GM21381 (cell line): ENCODE data around the gene LMO7.
A peak's percentile ranks its signal among the peaks of the same experiment; 100 is the strongest.

Experiments used
- ATAC-seq: cut with Tn5 transposase; IDR thresholded peaks from one replicate; pipeline ENCODE4 v1.9.1; 2021; ENCODE audit warnings: mild to moderate bottlenecking, moderate library complexity; ENCODE audit not compliant: unreplicated experiment

Gene LMO7

DNA sequence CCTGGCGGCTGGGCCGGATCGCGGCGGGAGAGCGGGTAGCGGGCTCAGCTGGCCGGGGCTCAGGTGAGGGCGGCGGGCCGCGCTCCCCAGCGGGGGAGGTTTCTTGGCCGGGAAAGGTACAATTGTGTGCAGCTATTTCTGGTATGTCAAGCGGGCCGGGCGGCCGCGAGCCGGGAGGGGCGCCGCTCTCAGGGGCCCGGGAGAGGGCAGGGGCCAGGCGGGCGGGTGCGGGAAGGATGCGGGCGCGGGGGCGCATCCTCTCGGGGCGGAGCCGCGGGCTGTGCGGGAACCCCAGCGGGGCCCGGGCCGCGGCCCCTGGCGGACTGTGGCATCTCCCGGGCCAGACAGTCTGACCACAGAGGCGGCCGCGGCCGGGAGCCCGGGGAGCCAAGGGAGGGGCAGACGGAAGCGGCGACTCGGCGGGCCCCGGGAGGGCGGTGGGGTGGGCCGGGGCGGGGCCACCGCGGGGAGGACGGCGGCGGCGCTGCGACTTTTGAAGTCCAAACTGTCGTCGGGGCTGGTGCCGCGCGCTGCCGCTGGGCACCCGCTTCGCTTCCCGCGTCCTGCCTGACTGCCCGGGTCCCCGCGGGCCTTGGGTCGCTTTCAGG, at the start of gene LMO7:
Gene LMO7, plus strand, starts transcription at position 503 of the 608 bp plus-strand sequence. CDS start 328 bp downstream, outside the sequence.
- ATAC-seq = peak; percentile 60

DNA sequence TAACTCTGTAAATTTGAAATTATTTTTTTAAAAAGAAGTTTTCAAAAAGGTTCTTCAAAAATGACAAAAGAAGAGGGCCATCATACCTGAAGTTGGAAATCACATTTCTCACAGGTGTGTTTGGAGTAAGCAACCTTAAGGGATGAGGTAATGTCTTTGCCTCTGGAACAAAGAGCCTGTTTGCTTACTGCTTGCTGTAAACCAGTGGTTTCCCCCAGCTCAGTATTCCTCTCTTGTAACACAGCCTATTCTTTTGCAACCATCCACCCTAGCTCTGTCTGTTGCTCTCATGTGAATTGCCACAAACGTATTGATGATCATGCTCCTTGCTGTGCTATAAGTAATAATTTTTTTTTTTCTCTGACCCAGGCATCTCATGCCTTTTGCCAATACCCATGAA, 48.5 kb upstream of the LMO7 start:
- no peak for ATAC-seq

DNA sequence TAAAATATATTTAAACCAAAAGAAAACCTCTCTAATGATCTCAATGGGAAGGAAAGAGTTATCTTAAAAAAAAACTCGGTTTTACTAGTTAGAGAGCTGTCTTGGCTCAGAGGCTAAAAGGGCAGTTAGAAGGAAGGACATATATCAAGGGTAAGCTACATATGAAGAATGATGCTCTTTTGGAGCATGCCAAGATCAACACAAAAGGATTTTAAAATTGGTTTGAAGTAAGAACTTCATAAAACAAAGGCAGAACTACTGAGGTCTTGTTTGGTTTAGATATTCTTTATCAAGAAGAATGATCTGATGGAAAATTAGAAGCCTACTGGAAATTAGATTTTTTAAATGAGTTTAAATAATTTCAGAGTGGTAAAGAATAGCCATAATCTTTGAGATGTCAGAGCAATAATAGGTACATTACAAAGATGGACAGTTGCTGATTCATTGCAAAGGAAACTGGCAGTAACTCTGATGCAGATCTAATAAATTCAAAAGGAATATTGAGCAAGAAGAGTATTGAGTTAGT, 39.4 kb upstream of the LMO7 start:
- no peak for ATAC-seq

DNA sequence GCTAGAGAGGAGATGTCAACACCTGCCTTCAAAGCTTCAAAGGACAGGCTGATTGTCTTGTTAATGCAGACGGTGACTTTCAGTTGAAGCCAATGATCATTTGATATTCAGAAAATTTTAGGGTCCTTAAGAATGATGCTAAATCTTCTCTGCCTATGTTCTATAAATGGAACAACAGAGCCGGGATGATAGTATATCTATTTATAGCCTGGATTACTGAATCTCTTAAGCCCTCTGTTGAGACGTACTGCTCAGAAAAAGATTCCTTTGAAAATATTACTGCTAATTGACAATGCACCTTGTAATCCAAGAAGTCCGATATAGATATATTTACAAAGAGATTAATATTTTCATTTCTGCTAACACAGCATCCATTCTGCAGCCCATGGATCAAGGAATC, 35.8 kb upstream of the LMO7 start:
- ATAC-seq = no peak

DNA sequence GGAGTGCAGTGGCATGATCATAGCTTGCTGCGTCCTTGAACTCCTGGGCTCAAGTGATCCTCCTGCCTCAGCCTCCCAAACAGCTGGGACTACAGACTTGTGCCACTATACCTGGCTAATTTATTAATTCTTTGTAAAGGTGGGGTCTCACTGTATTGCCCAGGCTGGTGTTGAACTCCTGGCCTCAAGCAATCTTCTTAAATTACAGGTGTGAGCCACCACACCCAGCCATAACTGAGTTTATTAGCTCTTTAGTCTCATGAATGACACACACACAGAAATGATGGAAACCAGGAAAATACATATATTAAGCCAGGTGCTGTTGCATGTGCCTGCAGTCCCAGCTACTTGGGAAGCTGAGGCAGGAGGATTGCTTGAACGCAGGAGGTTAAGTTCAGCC, 33.1 kb upstream of the LMO7 start:
- ATAC-seq = no peak

DNA sequence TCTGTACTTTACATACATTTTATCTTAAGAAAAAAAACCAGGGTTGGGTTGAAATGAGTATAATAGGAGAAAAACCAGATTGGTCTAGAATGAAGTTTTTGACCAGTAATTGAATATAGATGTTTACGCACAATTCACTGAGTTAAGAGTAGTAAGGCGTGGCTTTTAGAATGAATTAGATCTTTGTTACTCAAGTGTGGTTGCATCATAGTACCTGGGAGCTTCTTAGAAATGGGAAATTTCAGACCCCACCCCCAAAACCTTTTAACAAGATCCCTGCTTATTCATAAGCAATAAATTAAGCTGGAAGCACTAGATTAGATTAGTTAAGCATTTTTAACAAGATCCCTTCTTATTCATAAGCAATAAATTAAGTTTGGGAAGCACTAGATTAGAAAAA, 28.7 kb upstream of the LMO7 start:
- no peak for ATAC-seq

DNA sequence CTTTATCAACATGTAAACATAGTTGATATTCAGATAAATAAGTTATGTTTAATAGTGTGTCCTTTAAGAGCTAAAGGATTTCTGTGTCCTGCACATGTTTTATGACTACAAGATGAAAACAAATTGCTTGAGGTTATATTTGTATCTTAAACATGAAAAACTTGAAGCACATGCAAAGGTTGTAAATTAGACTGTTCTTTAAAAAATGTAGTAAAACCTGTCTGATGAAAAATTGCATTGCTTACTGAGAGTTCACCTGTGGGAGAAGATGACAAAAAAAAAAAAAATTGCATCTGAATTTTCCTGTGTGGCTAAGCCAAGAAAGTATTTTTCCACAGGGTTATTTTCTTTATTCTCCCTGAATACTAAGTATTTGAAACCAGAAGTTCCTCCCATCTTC, 25.7 kb upstream of the LMO7 start:
- ATAC-seq = no peak

DNA sequence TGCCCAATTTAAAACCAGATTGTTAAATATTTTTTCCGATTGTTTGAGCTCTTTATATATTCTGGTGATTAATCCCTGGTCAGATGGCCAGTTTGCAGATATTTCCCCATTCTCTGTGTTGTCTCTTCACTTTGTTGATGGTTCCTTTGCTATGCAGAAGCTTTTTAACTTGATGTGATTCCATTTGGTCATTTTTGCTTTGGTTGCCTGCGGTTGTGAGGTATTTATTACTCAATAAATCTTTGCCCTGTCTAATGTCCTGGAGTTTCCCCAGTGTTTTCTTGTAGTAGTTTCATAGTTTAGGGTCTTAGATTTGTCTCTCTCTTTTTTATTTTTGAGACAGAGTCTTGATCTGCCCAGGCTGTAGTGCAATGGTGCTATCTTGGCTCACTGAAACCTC, 23.8 kb upstream of the LMO7 start:
- no peak for ATAC-seq

DNA sequence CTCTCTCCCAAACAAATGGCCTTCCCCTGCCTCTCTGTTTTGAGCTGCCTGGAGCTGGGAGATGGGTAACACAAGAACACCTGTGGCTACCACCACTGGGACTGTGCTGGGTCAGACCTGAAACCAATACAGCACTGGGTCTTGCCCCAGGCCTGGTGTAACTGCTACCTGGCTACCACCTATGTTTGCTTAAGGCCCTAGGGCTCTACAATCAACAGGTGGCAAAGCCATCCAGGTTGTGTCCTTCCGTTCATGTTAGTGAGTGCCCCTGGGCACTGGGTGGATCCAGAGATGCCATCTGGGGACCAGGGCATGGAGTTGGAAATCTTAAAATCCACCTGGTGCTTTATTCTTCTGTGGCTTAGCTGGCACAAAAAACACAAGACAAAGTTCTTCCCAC, 18.9 kb upstream of the LMO7 start:
- ATAC-seq = no peak

DNA sequence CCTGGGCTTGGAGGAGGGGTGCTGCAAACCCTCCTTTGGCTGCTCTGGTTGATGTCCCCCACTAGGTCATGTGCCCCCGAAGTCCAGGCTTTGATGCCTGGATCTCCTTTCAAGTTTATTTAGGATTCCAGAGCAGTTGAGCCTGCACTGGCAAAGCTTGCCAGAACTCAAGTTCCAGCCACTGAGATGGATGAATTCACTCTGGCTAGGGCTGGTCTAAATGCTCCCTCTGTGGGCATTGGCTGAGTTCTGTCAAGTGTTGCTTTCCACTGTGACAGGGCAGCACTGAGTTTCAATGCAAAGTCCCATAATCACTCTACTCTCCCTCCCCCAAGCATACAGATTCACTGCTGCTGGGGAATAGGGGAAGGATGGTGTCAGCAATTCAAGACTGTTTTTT, 17.8 kb upstream of the LMO7 start:
- no peak for ATAC-seq

DNA sequence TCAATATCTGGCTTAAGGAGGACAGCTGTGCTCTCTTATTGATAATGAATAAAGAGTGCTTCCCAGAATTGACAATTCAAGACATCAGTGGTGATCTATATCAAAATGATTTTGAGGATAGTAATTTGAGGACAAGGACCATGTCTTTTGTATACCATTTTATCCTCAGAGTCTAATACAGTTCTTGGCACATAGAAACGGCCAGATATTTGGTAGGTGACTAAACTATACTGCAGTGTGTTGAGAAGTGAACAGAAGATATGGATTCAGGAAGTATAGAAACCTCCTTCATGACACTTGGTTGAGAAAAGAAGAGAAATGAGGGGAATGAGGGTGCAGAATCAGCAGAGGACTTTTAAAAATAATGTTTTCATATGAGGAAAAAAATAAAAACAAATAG, 16.1 kb upstream of the LMO7 start:
- ATAC-seq = no peak

DNA sequence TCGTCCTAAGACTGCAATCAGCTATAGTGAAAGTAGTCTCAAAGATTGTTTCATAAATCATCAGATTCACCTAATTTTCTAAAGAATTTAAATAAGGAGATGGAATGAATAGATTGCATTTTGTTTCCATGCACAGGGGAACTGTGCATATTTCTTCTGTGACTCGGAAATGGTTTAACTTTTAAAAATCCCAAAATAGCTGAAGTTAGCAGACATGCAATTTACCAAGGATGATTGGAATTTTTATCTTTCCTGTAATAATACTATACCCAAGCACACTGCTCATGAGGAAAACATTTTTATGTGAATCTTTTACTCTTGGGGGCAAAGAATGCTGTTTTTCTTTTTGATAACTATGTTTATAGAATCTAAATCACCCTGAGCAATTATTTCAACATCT, 15.0 kb upstream of the LMO7 start:
- ATAC-seq = no peak

DNA sequence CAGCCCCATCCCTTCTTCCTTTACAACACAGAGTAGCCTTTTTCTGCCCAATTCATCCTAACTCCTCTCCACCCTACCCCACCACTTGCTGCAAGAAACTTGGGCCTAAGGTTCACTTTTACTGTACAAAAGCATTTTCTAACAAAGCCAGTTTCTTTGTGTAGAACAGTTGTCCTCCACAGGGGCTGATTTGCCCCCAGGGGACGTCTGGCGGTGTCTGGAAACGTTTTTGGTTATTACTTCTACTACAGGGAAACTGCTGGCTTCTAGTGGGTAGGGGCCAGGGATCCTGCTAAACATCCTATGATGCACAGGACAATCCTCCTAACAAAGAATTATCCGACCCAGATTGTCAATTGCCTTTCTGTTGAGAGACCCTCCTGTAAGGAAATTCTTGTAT, 7.3 kb upstream of the LMO7 start:
- ATAC-seq = no peak

DNA sequence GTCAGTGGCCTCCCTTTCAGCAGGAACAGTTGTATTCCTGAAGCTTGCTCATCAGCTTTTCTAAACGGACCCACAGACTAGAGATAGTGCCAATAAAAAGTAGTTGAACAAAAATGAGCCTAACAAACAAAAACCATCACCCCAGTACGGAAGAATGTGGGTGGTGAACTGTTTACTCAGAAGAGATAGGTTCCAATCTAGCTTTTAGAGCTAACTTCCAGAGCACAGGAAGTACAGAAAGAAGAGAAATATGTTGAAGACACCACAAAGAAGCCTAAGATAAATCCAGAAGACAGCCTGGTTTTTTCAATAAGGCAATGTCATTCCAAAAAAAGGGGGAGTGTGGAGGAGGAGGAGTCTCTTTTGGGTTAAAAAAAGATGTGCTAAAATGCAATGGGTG, 2.8 kb upstream of the LMO7 start:
- no peak for ATAC-seq

DNA sequence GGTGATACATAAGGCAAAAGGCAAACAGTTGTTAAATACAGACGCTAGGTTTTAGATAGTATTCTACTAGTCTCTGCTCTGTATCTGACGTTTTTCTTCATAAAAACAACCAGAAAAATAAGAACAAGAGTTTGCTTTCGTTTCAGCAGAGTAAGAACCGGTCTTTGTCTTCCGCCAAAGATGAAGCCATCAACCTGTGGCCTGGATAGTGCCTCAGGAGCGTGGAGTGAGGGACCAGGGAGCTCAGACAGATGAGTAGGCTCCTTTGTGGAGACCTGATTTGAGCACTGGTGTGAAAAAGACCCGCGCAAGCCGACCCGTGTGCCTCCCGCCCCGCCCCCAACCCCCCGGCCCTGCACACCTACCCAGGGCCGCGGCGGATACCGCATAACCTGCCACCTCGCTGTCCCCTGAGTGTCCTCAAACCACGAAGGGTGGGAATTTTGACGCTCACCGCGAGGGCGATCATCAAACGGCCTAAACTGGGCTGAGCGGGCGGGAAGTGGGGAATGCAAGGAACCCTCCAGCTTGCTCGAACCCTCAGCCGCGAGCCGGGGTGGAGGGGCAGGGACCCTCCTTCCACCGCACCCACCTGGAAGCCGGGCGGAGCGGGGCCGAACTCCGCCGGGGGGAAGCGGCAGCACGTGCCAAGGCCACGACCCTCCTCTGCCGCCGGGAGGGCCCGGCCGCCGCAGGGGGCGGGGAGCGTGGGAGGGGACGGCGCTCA, 866 bp upstream of the LMO7 start:
- ATAC-seq = peak; percentile 0

DNA sequence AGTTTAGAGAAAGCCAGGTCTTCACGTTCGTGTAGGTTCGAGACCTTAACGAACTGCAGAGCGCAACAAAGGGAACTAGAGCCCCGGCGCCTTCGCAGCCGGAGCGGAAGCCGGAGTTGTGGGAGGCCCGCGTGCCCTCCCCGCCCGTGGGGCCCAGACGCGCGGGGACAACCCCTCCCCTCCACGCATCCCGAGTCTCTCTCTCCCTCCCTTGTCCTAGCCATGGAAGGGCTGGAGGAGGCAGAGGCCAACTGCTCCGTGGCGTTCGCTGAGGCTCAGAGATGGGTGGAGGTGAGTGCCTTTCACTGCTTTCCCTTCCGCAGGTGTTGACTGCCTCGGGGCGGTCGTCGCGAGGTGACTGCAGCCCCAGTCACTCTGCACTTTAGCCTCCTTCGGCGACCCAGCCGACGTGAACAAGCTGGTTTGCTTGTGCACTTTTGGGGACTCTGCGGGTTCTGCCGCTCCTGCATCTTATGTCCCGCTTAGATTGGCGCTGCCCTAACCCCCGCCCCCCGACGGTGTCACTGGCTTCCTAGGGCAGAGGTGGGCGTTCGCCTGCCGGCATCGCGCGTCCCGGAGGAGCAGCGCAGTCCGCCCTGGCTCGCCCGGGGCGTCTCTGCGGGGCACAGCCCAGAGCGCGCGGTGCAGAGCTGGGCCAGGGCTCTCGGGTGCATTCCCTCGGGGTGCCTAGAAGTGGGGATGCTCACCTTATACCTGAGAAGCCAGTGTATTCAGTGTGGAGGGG, 478 bp downstream of the LMO7 start:
- peak; percentile 48 for ATAC-seq

DNA sequence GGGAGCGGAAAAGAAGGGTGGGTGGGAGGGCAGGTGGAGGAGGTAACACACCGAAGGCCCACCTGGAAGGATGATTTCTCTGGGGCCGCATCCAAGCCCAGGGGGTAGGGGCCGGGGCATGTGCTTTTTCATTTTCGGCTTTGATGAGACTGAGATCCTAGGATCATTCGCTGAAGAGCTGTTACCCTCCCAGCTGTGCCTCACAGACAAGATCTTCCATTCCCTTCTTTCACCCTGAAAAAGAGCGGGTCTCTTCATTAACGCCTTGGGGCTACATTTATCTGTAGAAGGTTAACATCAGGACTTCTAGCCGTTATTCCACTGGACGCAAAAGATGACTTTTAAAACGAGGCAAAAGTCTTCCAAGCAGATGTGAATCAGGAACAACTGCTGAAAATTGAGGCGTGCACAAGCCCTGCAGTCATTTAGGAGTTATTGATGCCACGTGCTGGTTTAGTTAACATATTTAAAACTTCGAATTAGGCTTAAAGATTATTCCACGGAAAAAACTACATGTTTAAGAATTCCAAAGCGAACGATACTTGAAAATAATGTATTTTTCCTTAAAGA, 1.1 kb downstream of the LMO7 start:
- no peak for ATAC-seq

DNA sequence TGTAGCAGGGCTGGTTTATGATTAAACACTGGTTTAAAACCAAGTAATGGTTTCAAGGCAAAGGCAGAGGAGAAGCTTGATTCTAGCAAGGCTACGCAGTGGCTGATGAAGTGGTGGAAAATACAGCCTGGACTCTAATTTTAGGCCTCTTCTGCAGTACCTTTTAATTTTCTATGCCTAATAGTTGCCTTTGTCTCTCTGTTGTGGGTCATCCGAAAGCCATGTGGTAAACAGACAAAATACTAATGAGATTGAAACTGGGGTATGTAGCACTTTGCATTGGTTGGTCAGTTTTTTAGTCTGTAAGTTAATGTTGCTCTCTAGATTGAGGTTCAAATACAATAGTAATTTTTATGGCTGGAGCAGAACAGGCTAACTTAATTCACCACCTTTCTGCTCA, 3.3 kb downstream of the LMO7 start:
- ATAC-seq = no peak

DNA sequence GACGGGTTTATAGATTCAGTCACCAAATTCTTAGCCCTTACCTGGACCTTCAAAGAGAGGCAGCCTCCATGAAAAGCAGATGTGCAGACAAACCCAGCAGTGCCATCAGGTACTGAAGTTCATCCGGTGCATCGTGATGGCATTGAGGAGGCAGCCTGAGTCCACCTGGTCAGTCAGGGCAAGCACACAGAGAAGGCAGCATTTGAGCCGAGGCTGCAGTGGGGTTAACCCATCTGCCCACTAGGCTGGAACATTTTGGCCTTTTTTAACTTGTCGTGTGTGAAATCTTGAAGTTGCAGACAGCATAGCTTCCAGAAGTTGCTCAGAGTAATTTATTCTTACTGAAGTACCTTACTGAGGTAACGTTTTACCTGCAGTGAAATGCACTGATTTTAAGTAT, 4.9 kb downstream of the LMO7 start:
- no peak for ATAC-seq

DNA sequence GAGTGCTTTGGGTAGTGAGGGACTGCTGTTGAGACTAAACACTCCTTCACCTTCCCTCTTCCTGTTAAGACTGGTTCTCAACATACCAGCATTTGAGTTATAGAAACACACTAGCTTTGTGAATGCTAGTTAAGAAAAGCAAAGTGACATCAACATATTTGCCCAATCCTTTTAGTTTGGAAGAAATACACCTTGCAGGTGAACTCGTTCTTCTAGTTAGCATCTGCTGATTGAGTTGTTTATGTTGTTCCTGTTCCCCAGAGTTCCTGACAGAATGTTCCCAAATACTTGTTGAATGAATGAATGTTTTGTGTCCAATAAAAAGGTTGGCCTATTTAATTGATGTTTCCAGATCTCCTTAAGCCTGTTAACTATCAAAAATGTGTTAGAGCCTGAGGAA, 7.1 kb downstream of the LMO7 start:
- no peak for ATAC-seq

DNA sequence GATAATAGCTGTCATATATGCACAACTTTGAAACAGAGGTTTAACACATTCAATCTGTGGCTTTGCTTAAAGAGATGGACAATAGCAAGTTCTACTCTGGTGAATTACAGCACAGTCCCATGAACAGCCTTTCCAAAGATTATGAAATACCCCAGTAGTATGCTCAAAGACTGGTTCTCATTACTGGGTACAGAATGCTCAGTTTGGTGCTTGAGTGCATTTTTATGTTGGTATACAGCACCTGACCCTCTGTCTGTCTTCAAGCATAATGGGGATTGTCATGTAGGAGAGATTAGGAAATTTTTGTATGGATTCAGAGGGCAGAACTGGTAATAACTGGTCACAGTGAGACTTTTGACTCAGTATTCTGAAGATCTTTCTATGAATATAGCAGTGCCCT, 7.6 kb downstream of the LMO7 start:
- no peak for ATAC-seq

DNA sequence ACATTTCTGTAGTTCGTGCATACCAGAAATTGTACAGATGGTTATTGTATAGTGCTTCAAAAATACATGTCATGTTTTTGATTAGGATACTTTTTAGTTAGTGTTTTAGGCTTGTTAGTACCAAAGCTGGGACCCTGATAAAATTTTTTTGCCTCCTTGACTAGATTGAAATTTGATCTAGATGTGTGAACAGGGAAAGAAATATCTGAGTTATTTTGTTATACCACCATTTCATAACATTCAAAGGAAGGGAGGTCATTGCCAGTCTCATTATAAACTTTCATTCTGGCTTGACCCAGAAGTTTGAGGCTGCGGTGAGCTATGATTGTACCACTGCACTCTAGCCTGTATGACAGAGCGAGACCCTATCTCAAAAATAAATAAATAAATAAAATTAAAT, 9.0 kb downstream of the LMO7 start:
- no peak for ATAC-seq
